Neural cell (in vitro differentiated cells): ENCODE measurements around the gene SEC24D.

ENCODE experiments used
- EP300 ChIP-seq: fragments of 450-650 bp; conservative IDR thresholded peaks from 2 replicates; pipeline ENCODE4 v1.6.1; 2014; ENCODE audit warnings: antibody characterized with exemption, mild to moderate bottlenecking, moderate library complexity; ENCODE audit not compliant: poor library complexity, severe bottlenecking
- EZH2 ChIP-seq: fragments of 200-600, 300-800 bp; shearing (Covaris generic), sonication (generic); IDR thresholded peaks from 2 replicates; pipeline ENCODE4 v1.6.1; 2014; ENCODE audit warnings: antibody characterized with exemption, low read length, borderline replicate concordance, mild to moderate bottlenecking; ENCODE audit not compliant: insufficient read depth, poor library complexity, severe bottlenecking
- POLR2AphosphoS5 ChIP-seq: IDR thresholded peaks from 2 replicates; pipeline ENCODE4 v1.6.1; 2012
- RAD21 ChIP-seq: fragments of 450-650 bp; conservative IDR thresholded peaks from 2 replicates; pipeline ENCODE4 v1.6.1; 2014; ENCODE audit warnings: antibody characterized with exemption, mild to moderate bottlenecking, moderate library complexity
- REST ChIP-seq: IDR thresholded peaks from 2 replicates; pipeline ENCODE4 v1.6.1; 2012; ENCODE audit warnings: borderline replicate concordance
- TAF1 ChIP-seq: IDR thresholded peaks from 2 replicates; pipeline ENCODE4 v1.6.1; 2012; ENCODE audit warnings: low read depth
- TF ChIP-seq, protein P1 (sequence below): fragments of 450-650 bp; IDR thresholded peaks from 2 replicates; pipeline ENCODE4 v1.5.1; 2014; ENCODE audit warnings: antibody characterized with exemption, mild to moderate bottlenecking, moderate library complexity; ENCODE audit not compliant: poor library complexity, severe bottlenecking

DNA sequence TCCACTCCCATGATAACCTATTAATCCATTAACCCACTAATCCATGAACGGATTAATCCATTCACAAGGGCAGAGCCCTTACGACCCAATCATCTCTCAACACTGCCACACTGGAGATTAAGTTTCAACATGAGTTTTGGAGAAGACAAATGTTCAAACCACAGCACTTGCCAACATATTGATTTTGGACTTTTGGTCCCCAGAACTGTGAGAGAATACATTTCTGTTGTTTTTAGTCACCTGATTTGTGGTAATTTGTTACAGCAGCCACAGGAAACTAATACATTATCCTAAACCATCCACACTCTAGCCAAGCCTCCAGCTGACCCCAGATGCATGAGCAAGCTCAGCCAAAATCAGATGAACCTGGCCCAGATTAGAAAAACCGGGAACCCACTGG lies 22.4 kb downstream of the SEC24D start:
- TF ChIP-seq, protein P1, sequence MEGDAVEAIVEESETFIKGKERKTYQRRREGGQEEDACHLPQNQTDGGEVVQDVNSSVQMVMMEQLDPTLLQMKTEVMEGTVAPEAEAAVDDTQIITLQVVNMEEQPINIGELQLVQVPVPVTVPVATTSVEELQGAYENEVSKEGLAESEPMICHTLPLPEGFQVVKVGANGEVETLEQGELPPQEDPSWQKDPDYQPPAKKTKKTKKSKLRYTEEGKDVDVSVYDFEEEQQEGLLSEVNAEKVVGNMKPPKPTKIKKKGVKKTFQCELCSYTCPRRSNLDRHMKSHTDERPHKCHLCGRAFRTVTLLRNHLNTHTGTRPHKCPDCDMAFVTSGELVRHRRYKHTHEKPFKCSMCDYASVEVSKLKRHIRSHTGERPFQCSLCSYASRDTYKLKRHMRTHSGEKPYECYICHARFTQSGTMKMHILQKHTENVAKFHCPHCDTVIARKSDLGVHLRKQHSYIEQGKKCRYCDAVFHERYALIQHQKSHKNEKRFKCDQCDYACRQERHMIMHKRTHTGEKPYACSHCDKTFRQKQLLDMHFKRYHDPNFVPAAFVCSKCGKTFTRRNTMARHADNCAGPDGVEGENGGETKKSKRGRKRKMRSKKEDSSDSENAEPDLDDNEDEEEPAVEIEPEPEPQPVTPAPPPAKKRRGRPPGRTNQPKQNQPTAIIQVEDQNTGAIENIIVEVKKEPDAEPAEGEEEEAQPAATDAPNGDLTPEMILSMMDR = no peak
- TF ChIP-seq EP300 (no peak), POLR2AphosphoS5 (no peak), EZH2 (no peak), TAF1 (no peak), REST (no peak), RAD21 (no peak)
